ENCODE measurements around the gene DEGS2. TPM values are rescaled to one million over a fixed set of nuclear protein-coding genes. Genes with fewer than 3 reads are reported as not detected.

The DEGS2 gene
- total RNA-seq, 3 donors from 2014 or later = 1.1 to 12.0 (median 10.2) TPM

DNA sequence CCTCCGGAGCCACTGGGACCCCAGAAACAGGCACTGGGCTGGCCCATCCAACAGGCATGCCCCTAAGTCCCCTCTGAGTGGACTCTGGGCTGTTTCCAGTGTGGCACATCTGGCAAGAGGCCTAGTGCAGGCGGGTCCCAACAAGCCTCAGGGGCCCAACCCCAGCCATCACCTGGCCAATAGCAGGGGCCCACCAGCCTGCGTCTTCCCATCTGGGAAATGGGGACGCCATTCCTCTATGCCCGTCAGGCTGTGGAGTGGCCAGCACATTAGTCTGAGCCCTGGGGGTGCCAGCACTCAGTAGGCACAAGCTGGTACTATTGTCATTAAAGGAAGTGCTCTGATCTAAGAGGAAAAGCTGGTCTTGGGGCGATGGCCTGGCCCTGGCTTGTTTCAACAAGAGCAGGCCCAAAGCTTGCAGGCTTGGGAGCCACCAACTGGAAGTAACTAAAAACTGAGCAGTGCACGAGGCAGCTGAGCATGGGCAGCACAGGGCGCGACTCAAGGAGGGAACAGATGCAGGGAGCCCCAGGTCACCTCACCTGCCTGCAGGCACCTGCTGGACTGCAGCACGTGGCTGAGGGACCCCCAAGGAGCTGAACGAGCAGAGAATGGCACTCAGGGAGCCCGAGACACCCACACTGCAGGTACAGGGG, 8.4 kb downstream of the DEGS2 start:
- intact Hi-C loops (cut with DNase I; ENCODE audit: low total_unique reads) = no loop called here
- no peaks in the 10 kb centered on the region for H3K27me3 ChIP-seq
- peak overlapping the region; percentile 12 to 45 for H3K27ac ChIP-seq
- no peak for DNase-seq (ENCODE audit: low spot score in 2 of 2)
- TF ChIP-seq POLR2A (IDR thresholded peaks at IDR 0.05) (no peak), POLR2AphosphoS5 (IDR thresholded peaks at IDR 0.05) (no peak)
- TF ChIP-seq, protein P1, sequence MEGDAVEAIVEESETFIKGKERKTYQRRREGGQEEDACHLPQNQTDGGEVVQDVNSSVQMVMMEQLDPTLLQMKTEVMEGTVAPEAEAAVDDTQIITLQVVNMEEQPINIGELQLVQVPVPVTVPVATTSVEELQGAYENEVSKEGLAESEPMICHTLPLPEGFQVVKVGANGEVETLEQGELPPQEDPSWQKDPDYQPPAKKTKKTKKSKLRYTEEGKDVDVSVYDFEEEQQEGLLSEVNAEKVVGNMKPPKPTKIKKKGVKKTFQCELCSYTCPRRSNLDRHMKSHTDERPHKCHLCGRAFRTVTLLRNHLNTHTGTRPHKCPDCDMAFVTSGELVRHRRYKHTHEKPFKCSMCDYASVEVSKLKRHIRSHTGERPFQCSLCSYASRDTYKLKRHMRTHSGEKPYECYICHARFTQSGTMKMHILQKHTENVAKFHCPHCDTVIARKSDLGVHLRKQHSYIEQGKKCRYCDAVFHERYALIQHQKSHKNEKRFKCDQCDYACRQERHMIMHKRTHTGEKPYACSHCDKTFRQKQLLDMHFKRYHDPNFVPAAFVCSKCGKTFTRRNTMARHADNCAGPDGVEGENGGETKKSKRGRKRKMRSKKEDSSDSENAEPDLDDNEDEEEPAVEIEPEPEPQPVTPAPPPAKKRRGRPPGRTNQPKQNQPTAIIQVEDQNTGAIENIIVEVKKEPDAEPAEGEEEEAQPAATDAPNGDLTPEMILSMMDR (IDR thresholded peaks at IDR 0.05) = no peak
- no peak overlapping the region for H3K4me3 ChIP-seq
- H3K4me1 ChIP-seq = peaks cover 4 to 39% of the 10 kb centered on the region in 2 donors
- no peaks in the 10 kb centered on the region for H3K36me3 ChIP-seq
- H3K9me3 ChIP-seq = peaks cover 0 to 7% of the 10 kb centered on the region in 2 donors

- peak overlapping the region in 2 of 3 donors; percentile 2 to 14 for H3K4me3 ChIP-seq
- H3K4me1 ChIP-seq = peaks cover 8 to 30% of the 10 kb centered on the region in 2 donors
- H3K27ac ChIP-seq = peak overlapping the region in 1 of 2 donors; percentile 41
- peaks cover 0 to 6% of the 10 kb centered on the region in 2 donors for H3K9me3 ChIP-seq
- no peaks in the 10 kb centered on the region for H3K36me3 ChIP-seq
- TF ChIP-seq, protein P1 (IDR thresholded peaks at IDR 0.05) = no peak
- no peak for TF ChIP-seq POLR2AphosphoS5 (IDR thresholded peaks at IDR 0.05)
- TF ChIP-seq POLR2A (IDR thresholded peaks at IDR 0.05) = no peak
- intact Hi-C loops (cut with DNase I; ENCODE audit: low total_unique reads) = no loop called here
- H3K27me3 ChIP-seq = no peaks in the 10 kb centered on the region
- peak in 1 of 2 donors; percentile 68 for DNase-seq (ENCODE audit: low spot score in 2 of 2)
Measured at GRCh38 chr14:100149851-100150611, 9.4 kb downstream of the DEGS2 start.

DNA sequence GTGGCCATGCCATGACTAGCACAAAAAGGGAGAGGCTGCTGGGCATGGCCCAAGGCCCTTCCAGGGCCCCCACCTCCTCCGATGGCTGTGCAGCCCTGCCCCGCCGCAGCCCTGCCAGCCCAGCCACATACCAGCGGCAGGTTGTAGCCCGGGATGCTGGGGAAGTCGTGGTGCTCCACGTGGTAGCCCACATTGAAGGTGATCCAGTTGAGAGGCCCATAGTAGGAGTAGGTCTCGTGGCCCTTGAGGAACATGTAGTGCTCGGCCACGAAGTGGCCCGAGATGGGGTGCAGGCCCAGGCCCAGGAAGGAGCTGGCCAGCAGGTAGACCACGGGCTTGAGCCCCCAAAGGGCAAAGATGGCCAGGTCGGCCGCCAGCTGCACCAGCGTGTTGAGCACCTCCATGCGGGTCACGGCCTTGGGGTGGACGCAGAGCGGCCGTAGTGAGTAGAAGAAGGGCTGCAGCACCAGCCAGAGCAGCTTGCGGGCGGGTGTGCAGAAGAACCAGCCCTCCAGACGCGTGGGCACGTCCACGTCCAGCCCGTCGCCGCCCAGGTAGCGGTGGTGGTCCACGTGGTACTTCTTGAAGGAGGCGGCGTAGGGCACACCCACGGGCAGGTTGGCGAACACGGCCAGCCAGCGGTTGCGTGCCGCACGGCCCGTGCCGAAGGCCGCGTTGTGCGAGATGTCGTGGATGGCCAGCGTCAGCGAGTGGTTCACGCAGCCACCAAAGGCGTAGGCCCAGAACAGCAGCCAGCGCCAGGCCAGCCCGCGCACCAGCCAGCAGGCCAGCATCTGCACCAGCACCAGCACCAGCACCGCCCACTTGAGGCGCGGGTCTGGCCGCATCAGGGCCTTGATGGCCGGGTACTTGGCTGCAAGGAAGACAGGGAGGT, 10.4 kb downstream of the DEGS2 start:
- TF ChIP-seq POLR2A (IDR thresholded peaks at IDR 0.05) = no peak
- no peak for TF ChIP-seq POLR2AphosphoS5 (IDR thresholded peaks at IDR 0.05)
- TF ChIP-seq, protein P1 (IDR thresholded peaks at IDR 0.05) = no peak
- Histone ChIP-seq H3K4me3 (no peak overlapping the region), H3K27ac (peak overlapping the region in 1 of 2 donors; percentile 41), H3K27me3 (no peaks in the 10 kb centered on the region), H3K4me1 (peaks cover 13 to 30% of the 10 kb centered on the region in 2 donors), H3K36me3 (no peaks in the 10 kb centered on the region), H3K9me3 (no peaks in the 10 kb centered on the region)
- intact Hi-C loops (cut with DNase I; ENCODE audit: low total_unique reads) = no loop called here
- no peak for DNase-seq (ENCODE audit: low spot score in 2 of 2)

DNA sequence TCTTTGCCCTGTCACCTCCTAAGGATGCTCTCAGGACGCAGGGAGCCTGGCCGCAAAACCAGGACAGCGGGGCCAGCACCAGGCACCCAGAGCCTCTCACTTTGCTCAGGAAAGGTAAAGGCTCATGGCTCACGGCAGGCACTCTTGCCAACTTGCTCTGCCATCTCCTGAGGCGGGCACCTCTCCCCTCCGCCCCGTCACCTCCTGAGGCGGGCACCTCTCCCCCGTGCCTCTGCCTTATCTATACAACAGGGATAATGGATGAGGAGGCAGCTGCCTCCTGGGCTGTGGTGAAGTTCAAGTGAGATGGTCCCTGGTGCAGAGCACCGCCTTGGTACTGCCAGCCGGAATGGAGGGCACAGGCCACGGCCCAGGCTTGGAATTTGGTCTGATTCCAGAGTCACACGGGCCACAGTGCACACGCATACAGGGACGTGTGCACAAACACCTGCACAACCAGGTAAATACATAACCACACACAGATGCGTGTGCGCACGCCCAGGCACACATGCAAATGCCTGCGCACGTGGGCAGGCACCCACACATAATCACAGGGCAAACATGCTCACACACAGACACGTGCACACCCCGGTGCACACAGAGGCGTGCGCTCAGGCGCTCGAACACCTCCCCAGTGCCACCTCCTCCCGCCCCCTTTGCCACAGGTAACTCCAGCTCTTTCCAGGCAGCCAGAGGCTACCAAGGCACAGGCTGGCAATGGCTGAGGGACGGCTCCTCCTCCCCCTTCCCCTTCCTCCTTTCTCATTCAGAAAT, 11.6 kb downstream of the DEGS2 start:
- H3K4me1 ChIP-seq = peaks cover 13 to 30% of the 10 kb centered on the region in 2 donors
- H3K9me3 ChIP-seq = no peaks in the 10 kb centered on the region
- DNase-seq (ENCODE audit: low spot score in 2 of 2) = no peak
- TF ChIP-seq POLR2AphosphoS5 (IDR thresholded peaks at IDR 0.05) = no peak
- TF ChIP-seq POLR2A (IDR thresholded peaks at IDR 0.05) = no peak
- TF ChIP-seq, protein P1 (IDR thresholded peaks at IDR 0.05) = no peak
- H3K36me3 ChIP-seq = no peaks in the 10 kb centered on the region
- intact Hi-C loops (cut with DNase I; ENCODE audit: low total_unique reads) = no loop called here
- H3K27ac ChIP-seq = no peak overlapping the region
- H3K4me3 ChIP-seq = no peak overlapping the region
- no peaks in the 10 kb centered on the region for H3K27me3 ChIP-seq
